Stimulated activated CD8-positive, alpha-beta memory T cell treated with anti-CD3 and anti-CD28 coated beads, Interleukin-12 subunit alpha, Interleukin-12 subunit beta, amount 100 ng/mL, for 24 hours (primary cell): Measurements from ENCODE around the gene BBS10.
A peak's percentile ranks its signal among the peaks of the same experiment; 100 is the strongest.
"Not testable (repeated sequence)": the region's sequence is repeated elsewhere in the genome, so short reads cannot be mapped to it uniquely, and the experiment has no call there.

Source experiments
- DNase-seq: peaks from one replicate; pipeline ENCODE4 v3.0.0-alpha.2; 2020; ENCODE audit errors: extremely low read depth

BBS10 gene

DNA sequence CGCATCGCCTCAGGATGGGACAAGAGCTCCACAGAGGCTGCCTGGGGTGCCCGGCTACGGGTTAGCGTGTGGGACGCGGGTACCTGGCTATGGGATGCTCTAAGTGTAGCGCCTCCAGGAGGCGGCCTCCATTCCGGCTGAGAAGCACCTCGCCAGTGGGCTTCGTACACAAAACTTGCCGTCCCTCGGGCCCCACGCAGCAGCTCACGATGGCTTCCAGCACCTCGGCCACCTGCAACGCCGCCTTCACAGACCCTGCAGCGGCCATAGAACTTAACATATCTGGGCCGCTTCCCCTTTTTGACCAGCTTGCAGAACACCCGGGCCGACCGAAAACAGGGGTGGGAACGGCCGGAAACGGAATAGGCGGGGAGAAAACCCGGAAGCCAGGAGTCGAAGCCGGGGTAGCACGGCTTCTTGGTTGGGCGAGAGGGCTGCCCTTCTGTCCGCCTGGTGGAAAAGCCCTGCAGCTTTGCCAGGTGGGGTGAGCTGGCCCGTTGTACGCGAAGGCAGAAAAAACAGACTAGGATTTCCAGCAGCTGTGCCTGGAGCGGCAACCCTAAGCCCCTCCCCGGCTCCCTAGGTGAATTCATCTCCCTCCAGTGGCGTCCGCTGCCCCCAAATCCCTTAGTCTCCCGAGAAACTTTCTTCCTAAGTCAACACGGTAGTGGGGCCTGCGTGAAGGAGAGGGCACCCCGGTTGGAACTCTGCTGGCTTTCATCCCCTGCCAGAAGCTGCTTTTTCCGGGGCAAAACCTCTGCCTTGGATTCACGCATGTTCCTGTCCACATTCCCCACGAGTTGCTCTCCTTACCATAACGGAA, at the start of gene BBS10:
Gene BBS10, minus strand, starts transcription at position 337 of the 823 bp plus-strand sequence. Its CDS starts 57 bp downstream, at position 280.
- DNase-seq = peak; percentile 67

DNA sequence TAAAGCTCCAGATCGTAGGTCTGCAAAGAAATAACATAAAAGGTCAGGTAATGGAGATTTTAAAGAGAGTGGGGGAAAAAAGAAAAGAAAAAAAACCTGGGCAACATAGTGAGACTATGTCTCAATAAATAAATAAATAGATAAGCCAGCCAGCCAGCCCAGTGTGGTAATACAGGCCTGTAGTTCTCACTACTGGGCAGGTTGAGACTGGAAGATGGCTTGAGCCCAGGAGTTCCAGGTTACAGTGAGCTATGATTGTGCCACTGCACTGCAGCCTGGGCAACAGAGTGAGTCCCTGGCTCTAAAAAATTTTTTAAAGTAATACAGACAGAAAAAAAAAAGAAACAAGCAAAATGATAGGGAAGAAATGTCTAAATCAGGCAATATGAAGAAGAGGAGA, 43.2 kb upstream of the BBS10 start:
- DNase-seq = no peak

DNA sequence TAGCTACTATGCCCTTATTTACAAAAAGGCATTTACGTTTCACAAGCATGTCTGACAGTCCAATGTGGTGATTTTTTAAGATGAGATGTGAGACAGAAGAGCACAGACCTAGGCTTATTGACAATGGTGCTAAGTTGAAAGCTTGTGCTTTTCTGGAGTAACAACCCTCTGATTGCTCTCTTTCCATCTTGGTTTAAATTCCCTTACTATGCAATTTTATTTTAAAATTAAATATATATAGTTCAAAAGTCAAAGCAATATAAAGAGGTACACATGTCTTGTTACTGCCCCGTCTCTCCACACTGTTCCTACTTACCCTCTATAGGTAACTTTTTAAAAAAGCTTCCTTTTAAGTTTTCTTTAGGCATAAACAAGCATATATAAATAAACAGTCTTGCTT, 39.4 kb upstream of the BBS10 start:
- DNase-seq = no peak

DNA sequence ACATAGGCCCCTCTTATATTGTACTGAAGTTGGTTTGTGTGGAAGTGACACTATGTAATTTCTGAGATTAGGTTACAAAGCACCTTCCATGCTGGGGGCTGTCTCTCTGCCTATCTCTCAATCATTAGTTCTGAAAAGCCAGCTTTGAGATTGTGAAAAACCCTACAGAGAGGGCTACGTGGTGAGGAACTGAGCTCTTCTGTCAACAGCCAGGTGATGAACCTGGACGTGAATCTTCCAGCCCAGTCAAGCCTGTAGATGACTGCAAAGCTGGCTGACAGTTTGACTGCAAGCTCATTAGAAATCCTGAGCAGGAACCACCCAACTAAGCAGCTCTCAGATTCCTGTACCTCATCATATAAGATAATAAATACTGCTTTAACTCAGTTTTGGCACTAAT, 36.3 kb upstream of the BBS10 start:
- DNase-seq = no peak

DNA sequence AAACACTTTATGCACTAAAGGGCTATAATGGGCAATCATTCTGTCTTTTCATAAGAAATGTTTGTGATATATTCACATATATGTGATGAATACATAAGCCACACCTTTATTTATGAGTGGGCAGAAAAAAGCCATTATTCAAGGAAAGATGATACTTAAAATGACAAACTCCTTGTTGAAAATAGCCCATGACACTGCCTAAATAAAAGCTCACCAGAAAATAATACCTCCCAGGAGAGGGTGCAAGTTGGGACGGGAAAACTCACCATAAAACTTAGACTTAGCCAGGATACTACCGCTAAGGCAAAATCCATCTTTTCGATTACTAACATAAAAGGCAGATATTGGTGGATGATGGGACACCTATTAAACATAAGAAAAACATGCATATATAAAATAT, 35.8 kb upstream of the BBS10 start:
- no peak for DNase-seq

DNA sequence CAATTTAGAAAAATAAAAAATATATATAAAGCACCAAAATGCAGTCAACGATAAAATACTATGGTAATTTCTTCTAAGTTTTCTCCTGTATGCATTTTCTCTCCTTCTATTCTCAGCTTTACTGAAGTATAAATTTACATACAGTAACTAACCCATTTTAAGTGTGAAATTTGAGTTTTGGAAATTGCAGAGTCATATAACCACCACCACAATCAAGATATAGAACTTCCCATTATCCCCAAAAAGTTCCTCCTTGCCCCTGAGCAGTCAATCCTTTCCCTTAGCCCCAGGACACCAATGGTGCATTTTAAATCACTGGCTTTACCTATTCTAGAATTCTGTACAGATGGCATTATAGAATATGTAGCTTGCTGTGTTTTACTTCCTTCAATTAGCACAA, 31.0 kb upstream of the BBS10 start:
- no peak for DNase-seq

DNA sequence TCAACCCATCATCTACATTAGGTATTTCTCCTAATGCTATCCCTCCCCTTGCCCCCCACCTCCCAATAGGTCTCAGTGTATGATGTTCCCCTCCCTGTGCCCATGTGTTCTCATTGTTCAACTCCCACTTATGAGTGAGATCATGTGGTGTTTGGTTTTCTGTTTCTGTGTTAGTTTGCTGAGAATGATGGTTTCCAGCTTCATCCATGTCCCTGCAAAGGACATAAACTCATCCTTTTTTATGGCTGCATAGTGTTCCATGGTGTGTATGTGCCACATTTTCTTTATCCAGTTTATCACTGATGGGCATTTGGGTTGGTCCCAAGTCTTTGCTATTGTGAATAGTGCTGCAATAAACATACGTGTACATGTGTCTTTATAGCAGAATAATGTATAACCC, 28.7 kb upstream of the BBS10 start:
- not testable (repeated sequence) for DNase-seq

DNA sequence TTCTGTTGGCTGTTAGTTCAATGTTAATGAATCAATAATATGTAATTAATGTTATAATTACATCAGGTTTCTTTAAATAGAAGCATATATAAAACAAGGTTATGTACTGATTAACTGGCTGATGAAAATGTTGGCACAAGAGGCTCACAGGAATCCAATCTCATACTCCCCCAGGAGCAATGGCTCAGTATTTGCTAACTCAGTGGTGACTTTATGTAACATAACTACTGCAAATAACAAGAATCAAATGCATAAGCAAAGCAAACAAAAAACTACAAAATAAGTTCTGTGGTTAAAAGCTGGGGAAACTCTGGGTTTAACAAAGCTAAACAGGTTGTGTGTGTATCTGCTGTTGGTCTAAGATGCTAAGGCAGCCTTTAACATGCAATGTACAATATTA, 27.7 kb upstream of the BBS10 start:
- DNase-seq = no peak

DNA sequence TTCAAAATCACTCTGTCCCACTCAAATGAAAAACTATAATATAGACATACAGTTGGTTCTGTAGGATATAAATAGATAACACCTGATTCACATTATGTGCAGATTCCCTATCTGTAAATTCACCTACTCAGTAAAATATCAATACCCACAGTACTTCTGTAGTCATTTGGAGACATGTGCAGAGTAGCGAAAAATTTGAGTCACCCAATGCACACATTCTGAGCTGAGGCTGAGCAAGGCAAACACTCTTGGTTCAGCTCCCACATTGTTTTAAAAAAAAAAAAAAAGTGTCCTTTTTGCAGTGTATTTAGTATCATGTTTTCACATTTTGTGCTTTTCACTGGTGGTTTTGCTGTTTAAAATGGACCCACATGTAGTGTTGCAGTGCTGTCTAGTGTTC, 27.3 kb upstream of the BBS10 start:
- DNase-seq = no peak

DNA sequence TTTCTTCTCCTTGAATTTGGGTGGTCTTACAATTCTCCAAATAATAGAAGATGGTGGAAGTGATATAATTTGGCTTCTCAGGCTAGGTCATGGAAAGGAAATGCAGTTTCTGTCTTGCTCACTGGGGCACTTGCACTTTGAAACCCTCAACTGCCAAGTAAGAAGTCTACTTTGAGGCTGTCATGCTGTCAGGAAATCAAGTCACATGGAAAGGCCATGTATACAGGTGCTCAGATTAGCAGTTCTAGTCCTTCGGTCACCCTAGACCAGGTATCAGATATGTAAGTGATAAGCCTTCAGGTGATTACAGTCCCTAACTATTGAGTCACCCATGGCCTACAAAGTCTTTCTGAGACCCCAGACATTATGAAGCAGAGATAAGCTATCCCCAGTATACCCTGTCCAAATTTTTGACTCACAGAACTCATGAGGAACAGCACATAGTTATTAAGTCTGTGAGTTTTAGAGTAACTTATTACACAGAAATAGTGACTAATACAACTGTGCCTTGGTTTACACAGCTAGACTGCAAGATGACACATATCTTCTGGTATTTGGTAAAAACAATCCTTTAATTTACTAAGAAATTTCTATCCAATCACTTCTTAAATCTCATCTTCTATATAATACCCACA, 26.3 kb upstream of the BBS10 start:
- DNase-seq = no peak

DNA sequence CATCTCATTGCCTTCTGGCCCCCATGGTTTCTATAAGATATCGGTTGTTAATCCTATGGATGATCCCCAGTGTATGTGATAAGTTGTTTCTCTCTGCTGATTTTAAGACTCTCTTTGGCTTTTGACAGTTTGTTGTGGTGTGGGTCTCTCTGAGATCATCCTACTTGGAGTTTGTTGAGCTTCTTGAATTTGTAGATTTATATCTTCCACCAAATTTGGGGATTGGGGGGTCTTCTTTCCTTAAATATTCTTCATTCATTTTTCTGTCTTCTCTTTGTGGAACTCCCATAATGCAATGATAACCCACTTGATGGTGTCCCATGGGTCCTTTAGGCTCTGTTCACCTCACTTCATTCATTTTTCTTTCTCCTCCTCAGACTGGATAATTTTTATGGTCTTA, 20.0 kb upstream of the BBS10 start:
- no peak for DNase-seq

DNA sequence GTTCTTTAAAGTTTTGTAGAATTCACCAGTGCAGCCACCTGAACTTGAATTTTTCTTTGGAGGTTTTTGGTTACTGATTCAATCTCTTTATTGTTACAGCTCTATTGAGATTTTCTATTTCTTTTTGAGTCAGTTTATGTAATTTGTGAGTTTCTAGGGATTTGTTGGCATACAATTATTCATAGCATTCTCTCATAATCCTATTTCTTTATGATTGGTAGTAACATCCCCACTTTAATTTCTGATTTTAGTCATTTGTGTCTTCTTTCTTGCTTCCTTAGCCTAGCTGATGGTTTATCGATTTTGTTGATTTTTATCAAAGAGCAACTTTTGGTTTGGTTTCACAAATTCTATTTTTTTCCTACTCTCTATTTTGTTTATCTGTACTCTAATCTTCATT, 17.9 kb upstream of the BBS10 start:
- no peak for DNase-seq

DNA sequence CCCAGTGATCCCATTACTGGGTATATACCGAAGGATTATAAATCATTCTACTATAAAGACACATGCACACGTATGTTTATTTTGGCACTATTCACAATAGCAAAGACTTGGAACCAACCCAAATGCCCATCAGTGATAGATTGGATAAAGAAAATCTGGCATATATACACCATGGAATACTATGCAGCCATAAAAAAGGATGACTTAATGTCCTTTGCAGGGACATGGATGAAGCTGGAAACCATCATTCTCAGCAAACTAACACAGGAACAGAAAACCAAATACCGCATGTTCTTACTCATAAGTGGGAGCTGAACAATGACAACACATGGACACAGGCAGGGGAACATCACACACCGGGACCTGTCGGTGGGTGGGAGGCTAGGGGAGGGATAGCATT, 15.9 kb upstream of the BBS10 start:
- not testable (repeated sequence) for DNase-seq

DNA sequence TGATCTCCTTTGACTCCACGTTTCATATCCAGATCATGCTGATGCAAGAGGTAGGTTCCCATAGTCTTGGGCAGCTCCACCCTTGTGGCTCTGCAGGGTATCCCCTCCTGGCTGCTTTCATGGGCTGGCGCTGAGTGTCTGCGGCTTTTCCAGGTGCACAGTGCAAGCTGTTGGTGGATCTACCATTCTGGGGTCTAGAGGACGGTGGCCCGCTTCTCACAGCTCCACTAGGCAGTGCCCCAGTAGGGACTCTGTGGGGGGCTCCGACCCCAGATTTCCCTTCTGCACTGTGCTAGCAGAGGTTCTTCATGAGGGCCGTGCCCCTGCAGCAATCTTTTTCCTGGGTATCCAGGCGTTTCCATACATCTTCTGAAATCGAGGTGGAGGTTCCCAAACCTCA, 12.1 kb upstream of the BBS10 start:
- no peak for DNase-seq

DNA sequence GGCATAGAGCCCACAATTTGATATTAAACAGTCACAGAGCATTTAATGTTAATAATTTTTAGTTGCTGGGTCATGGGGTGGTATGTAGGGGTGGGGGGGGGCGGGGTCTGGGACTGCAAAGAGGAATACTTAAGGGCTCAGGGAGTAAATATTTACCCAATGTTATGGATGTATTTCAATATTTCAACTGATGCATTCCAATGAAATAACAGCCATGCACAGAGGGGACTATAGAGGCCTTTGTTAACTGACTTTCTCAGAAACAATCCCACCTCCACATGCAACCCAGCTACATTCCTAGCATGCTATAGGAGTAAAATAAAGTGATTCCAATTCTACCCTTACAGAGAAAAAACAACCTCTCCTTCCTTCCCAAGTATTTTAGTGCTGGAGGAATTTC, 7.9 kb upstream of the BBS10 start:
- no peak for DNase-seq

DNA sequence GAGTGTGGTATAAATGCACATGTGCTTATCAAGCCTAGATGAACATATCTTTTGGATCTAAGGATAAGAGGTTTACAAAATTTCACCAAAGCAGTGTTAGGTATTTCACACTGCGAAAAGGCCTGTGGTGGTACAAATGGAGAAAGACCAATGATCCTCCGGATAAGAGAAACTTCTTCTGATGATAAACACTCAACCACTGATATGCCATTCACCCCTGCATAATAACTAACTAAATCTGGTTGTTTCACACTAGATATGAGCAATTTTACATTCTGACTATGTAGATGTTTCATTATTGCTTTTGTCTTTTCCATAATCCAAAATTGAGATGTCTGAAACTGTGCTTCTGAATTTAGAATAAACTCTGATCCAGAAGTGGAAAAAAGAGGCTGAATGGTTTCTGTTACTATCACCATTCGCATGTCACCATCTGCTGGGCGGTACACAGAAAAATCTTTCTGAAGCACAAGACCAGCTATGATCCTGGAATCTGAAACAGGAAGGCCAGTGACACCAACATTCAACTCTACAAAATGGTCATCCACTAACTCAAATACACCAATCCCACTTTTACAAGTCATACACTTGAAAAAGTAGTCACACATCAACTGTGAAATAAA, 1.3 kb downstream of the BBS10 start:
- no peak for DNase-seq

DNA sequence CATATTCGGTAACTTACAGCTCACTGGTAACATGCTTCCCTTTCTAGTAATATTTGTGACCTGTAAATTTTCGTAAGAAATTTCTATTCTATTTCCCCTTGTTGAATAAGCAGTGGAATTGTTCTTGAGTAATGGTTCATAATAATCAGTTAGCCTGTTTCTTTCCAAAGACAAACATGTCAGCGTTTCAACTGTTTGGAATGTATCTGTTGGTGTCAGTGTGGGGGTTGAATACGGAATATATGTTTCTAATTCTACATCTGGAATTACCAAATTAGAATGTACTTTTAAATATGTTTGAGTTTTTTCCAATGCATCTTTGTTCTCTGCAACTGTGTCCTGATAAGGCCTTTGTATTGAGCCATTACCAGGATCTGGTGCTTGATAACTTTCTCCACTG, 2.0 kb downstream of the BBS10 start:
- DNase-seq = no peak

DNA sequence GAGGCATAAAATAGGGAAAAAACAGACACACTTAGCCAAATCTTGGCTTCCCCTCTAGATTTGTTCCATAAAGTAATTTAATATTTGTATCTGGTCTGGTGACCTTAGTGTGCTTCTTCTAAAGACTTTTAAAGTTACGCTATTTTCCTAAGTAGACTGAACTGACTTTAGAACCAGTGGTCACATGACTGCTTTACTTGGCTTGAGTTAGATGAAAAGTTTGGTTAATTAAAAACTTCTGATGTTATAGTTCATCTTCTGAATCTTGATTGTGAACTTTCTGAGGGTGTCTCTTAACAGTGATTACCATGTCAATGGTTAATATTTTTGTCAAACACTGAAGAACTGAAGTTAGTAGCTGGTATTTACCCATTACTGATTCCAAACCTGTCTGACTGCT, 2.6 kb downstream of the BBS10 start:
- no peak for DNase-seq

DNA sequence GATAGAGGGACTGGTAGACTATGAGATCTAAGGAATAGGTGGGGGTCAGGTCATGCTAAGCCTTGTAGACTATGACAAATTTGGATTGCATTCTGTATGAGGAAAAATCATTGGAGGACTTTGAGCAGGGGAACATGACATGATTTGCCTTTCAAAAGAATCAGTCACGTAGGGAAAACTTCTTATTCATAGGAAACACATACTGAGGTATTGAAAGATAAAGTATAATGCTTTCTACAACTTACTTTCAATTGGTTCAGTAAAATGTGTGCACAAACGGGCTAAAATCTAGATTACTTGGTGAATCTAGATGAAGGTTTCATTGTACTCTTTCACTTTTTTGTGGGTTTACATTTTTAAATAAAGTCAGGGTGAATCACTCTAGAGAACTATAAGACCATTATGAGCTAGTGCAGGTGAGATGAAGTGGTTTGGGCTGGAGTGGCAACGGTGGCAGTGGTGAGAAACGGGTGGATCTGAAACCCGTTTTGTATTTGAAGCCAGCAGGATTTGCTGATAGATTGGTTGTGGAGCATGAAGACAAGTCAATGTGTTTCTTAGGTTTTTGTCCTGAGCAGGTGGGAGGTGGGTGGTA, 6.7 kb downstream of the BBS10 start:
- no peak for DNase-seq

DNA sequence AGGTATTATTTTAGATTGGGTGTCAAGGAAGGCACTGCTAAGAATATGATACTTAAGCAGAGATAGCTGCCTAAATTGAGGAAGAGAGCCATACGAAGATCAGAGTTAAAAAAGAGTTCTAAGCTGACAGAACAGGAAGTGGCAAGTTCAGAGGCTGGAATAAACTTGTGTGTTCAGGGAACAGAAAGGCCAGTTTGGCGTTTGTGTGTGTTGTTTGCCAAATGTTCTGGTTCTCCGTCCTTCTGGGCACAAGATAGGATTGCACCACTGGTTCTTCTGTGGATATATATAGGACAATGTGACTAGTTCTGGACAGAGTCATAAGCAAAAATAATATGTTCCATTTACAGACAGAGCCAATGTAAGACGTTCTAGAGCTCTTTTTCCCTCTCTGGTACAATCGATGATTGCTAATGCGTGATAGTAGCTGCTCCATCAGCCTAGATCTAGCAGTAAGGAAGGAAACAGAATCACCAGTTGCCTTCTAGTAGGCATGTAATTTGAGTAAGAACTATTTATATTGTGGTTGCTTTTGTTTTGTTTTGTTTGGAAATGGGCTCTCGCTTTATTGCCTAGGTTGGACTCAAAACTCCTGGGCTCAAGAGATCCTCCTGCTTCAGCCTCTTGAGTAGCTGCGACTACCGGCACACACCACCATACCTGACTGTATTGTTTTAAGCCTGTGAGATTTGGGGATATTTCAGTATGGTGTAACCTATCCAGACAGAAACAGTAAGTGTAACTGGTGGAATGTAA, 7.4 kb downstream of the BBS10 start:
- DNase-seq = no peak

DNA sequence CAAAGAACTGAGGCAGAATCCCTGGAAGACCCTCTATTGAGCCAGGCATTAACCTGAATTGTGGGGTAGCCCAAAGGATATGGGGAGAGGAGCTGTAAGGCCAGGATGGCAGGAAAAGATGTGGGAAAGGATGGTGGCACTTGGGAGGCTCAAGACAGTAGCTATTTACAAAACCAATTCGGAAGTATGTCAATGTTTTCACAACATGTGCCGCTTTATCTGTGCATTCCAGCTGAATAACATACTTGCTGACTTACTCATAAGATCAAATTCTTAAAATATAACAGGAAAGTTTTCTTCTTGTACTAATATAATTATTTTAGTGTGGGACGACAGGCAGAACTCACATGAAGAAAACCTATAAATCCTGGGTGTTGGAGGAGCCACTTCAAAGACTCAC, 10.6 kb downstream of the BBS10 start:
- DNase-seq = no peak

DNA sequence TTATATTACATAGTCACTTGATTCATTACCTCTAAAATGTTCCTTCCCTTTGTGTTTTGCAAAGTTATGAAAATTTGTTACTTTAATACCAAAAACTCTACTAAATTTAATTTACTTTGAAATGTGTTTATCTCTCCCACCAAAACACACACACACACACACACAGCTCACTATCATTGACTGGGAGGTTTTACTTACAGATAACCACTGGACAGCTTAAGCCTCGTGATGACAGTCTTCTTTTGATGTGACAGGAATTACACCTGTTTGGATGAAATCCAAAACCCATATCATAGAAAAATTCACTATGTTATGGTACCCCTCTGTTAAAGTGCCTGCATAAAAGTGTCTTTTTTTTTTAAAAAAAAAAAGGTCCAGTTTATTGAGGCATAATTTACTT, 15.6 kb downstream of the BBS10 start:
- DNase-seq = no peak
